CD4-positive, alpha-beta T cell (primary cell): Measurements from ENCODE around the gene RAB31. TPM values are rescaled to one million over a fixed set of nuclear protein-coding genes. Genes with fewer than 3 reads are reported as not detected.

ENCODE experiments used
- ATAC-seq: fragments of 200-7000 bp; cut with Tn5 transposase; one replicate; pipeline ENCODE4 v1.10.0; 2022; ENCODE audit warnings: mild to moderate bottlenecking; ENCODE audit not compliant: poor library complexity
- CTCF ChIA-PET: fragments of 350-600 bp; sonication (Branson Sonifier 250); formaldehyde crosslinking; loops from one replicate; lab custom pipeline; 2021; ENCODE audit warnings: antibody characterized with exemption, inconsistent platforms; lab: Charles Lee
- POLR2A ChIA-PET: fragments of 350-600 bp; sonication (Branson Sonifier 250); formaldehyde crosslinking; loops from one replicate; lab custom pipeline; 2021; ENCODE audit warnings: antibody characterized with exemption, inconsistent platforms; lab: Charles Lee
- DNase-seq, 14 experiments: peaks; one replicate each; pipeline ENCODE4 v3.0.0-alpha.2; 2013 to 2020; ENCODE audit warnings: mixed read lengths in 2 of 14
- H3K27ac ChIP-seq, 2 donors: one replicate each; pipeline versions ENCODE4 v1.5.1 to v1.7.0; 2013; ENCODE audit warnings: low read length in 2 of 2, low read depth in 1 of 2, mild to moderate bottlenecking in 1 of 2
- H3K27me3 ChIP-seq, 2 experiments: 1 replicate in 1 of 2; 2 replicates in 1 of 2; pipeline versions ENCODE4 v1.6.1 to v1.7.0; 2013; ENCODE audit warnings: low read length in 2 of 2, control low read depth in 1 of 2, mild to moderate bottlenecking in 1 of 2, moderate library complexity in 1 of 2; ENCODE audit not compliant: insufficient read depth in 2 of 2, control insufficient read depth in 1 of 2
- H3K36me3 ChIP-seq: one replicate; pipeline ENCODE4 v1.6.1; 2013; ENCODE audit warnings: low read length, control low read depth; ENCODE audit not compliant: insufficient read depth
- H3K4me1 ChIP-seq: one replicate; pipeline ENCODE4 v1.6.1; 2013; ENCODE audit warnings: low read length, control low read depth; ENCODE audit not compliant: insufficient read depth
- H3K4me3 ChIP-seq: one replicate; pipeline ENCODE4 v1.5.1; 2013; ENCODE audit warnings: mild to moderate bottlenecking, low read length, moderate library complexity
- H3K9me3 ChIP-seq, 2 experiments: 1 replicate in 1 of 2; 2 replicates in 1 of 2; pipeline versions ENCODE4 v1.6.1 to v1.7.0; 2013; ENCODE audit warnings: low read length in 2 of 2, mild to moderate bottlenecking in 2 of 2, control low read depth in 1 of 2, moderate library complexity in 1 of 2; ENCODE audit not compliant: control insufficient read depth in 1 of 2, insufficient read depth in 1 of 2
- H3K27ac Mint-ChIP-seq: one replicate; pipeline ENCODE4 v1.8.0; 2020; ENCODE audit warnings: mixed read lengths
- H3K27me3 Mint-ChIP-seq: one replicate; pipeline ENCODE4 v1.8.0; 2021; ENCODE audit warnings: mixed read lengths
- H3K36me3 Mint-ChIP-seq: one replicate; pipeline ENCODE4 v1.8.0; 2021; ENCODE audit warnings: low read depth, mixed read lengths
- H3K4me1 Mint-ChIP-seq: one replicate; pipeline ENCODE4 v1.8.0; 2021; ENCODE audit warnings: low read depth, mixed read lengths
- H3K4me3 Mint-ChIP-seq: one replicate; pipeline ENCODE4 v1.8.0; 2020; ENCODE audit warnings: mild to moderate bottlenecking, mixed read lengths
- H3K9me3 Mint-ChIP-seq: one replicate; pipeline ENCODE4 v1.8.0; 2020; ENCODE audit warnings: mixed read lengths
- intact Hi-C, 2 experiments: fragments of 100-400 bp; cut with DNase I in 1 of 2; cut with micrococcal nuclease in 1 of 2; formaldehyde crosslinking; loops; one replicate each; pipeline versions ENCODE4 v1.15.1 to v1.9.0; 2023 to 2025; cut with DNase I, micrococcal nuclease
- total RNA-seq, 174 experiments: library from RNA in 2 of 174; stranded (reverse) in 2 of 174; gene quantifications; one replicate each; pipeline ENCODE4 v1.2.3 and lab custom pipeline; 2021 to 2026
- TF ChIP-seq, protein P1 (sequence below): fragments of 200-600 bp; IDR thresholded peaks from one replicate; pipeline ENCODE4 v1.8.0; 2022; ENCODE audit warnings: antibody characterized with exemption, mild to moderate bottlenecking

Gene RAB31
- total RNA-seq, 2 experiments from 2014 or later = 1.1 to 1.3 TPM

DNA sequence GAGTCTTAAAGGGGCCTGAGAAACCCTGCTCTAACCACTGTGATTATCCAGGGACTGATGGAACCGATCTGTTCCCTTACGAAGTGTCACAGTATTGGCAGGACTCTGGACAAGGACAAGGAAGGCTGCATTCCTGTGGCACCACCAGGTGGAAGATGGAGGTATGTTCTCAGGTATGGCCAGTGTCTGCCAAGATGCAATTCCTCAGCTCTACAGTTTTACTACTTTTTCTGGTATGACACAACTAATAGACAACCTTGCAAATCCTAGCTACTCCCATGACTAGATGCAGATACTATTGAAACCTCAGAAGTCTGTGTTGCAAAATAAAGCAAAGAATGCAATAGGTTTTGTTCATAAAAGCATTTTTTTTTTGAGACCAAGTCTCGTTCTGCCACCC, 14.6 kb downstream of the RAB31 start:
- ChIA-PET CTCF (no interaction called here), POLR2A (no interaction called here)
- Mint-ChIP-seq H3K36me3 (no peaks in the 10 kb centered on the region), H3K9me3 (no peaks in the 10 kb centered on the region), H3K4me1 (no peaks in the 10 kb centered on the region), H3K27me3 (peaks cover 16% of the 10 kb centered on the region), H3K4me3 (no peak overlapping the region), H3K27ac (no peak overlapping the region)
- Histone ChIP-seq H3K27me3 (peaks cover 0 to 4% of the 10 kb centered on the region in 2 experiments), H3K27ac (no peak overlapping the region), H3K9me3 (peaks cover 0 to 4% of the 10 kb centered on the region in 2 experiments), H3K4me1 (no peaks in the 10 kb centered on the region), H3K4me3 (no peak overlapping the region), H3K36me3 (no peaks in the 10 kb centered on the region)
- no peak for ATAC-seq
- no peak for DNase-seq
- intact Hi-C loops = no loop called here
- TF ChIP-seq, protein P1, sequence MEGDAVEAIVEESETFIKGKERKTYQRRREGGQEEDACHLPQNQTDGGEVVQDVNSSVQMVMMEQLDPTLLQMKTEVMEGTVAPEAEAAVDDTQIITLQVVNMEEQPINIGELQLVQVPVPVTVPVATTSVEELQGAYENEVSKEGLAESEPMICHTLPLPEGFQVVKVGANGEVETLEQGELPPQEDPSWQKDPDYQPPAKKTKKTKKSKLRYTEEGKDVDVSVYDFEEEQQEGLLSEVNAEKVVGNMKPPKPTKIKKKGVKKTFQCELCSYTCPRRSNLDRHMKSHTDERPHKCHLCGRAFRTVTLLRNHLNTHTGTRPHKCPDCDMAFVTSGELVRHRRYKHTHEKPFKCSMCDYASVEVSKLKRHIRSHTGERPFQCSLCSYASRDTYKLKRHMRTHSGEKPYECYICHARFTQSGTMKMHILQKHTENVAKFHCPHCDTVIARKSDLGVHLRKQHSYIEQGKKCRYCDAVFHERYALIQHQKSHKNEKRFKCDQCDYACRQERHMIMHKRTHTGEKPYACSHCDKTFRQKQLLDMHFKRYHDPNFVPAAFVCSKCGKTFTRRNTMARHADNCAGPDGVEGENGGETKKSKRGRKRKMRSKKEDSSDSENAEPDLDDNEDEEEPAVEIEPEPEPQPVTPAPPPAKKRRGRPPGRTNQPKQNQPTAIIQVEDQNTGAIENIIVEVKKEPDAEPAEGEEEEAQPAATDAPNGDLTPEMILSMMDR = no peak

DNA sequence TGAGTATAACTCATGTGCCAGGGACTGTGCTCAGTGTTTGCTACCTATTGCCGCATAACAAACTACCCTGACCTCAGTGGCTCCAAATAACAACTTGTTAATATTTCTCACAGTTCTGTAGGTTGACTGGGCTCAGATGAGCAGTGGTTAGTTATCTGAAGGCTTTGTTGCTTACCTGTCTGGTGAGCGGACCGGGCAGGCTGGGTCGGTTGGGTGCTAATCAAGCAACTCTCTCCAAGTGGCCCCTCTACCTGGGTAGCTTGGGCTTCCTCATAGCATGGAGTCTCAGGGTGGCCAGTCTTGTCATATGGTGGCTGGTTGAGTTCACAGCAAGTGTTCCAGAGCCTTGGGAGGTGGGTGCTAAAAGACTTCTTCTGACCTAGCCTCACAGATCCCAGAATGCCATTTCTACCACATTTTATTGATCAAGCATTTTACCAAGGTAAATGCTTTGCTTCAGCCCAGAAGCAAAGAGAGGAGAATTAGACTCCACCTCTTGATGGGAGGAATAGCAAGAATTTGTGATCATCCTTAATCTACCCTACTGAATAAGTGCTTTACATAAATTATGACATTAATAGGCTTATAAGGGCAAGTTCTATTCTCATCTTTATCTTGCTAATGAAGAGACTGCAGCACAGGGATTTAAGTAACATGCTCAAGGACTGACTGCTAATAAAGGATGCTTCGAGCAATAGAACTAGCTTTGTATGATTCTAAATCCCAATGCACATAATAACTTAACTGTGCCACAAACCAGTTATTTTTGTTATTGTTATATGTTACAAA, 16.9 kb downstream of the RAB31 start:
- Histone ChIP-seq H3K27me3 (peaks cover 0 to 4% of the 10 kb centered on the region in 2 experiments), H3K4me3 (no peak overlapping the region), H3K9me3 (peaks cover 0 to 4% of the 10 kb centered on the region in 2 experiments), H3K36me3 (no peaks in the 10 kb centered on the region), H3K4me1 (no peaks in the 10 kb centered on the region), H3K27ac (no peak overlapping the region)
- Mint-ChIP-seq H3K9me3 (no peaks in the 10 kb centered on the region), H3K36me3 (no peaks in the 10 kb centered on the region), H3K4me1 (no peaks in the 10 kb centered on the region), H3K4me3 (no peak overlapping the region), H3K27me3 (peaks cover 13% of the 10 kb centered on the region), H3K27ac (no peak overlapping the region)
- ATAC-seq = no peak
- intact Hi-C loops = no loop called here
- no peak for DNase-seq
- CTCF ChIA-PET = no interaction called here
- TF ChIP-seq, protein P1 = no peak
- POLR2A ChIA-PET = no interaction called here

DNA sequence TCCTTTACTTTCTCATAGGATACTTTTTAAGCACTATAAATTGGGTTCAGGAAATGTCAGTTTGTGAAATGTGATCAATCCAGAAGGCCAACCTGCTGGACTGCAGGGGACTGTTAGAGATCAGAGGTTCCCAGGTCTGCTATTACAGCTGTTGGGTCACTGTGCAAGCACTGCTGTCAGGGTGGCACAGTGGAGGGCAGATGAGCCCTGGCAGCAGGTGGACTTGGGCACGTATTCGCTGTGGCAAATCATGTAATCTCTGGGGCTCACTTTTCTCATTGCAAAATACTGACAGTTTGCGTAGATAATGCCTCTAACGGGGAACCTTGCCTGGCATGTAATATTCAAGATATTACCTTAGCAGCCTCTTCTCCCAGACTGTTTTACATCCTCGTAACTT, 18.1 kb downstream of the RAB31 start:
- H3K9me3 Mint-ChIP-seq = no peaks in the 10 kb centered on the region
- Histone ChIP-seq H3K36me3 (no peaks in the 10 kb centered on the region), H3K9me3 (peaks cover 0 to 4% of the 10 kb centered on the region in 2 experiments), H3K4me1 (no peaks in the 10 kb centered on the region), H3K27ac (no peak overlapping the region), H3K4me3 (no peak overlapping the region), H3K27me3 (no peaks in the 10 kb centered on the region)
- TF ChIP-seq, protein P1 = no peak
- no peaks in the 10 kb centered on the region for H3K36me3 Mint-ChIP-seq
- CTCF ChIA-PET = no interaction called here
- intact Hi-C loops = no loop called here
- H3K4me3 Mint-ChIP-seq = no peak overlapping the region
- POLR2A ChIA-PET = no interaction called here
- H3K27ac Mint-ChIP-seq = no peak overlapping the region
- DNase-seq (no peak), ATAC-seq (no peak)
- H3K4me1 Mint-ChIP-seq = no peaks in the 10 kb centered on the region
- H3K27me3 Mint-ChIP-seq = peaks cover 19% of the 10 kb centered on the region
